ENCODE results near the gene NHLRC4. TPM values are rescaled to one million over a fixed set of nuclear protein-coding genes. Genes with fewer than 3 reads are reported as not detected.

The NHLRC4 gene
- total RNA-seq (under 1 TPM in 3 of 4 donors, not detected in 1; 0.19 to 0.39 (median 0.27) TPM), polyA plus RNA-seq (under 1 TPM; 0.06 to 0.38 (median 0.27) TPM)
- long read RNA-seq, donor 1: 0 reads
- long read RNA-seq, donor 2, partial matches to known transcripts: 0 of 1 reads
- long read RNA-seq, donor 2, other reads (novel, unspliced or antisense): 0 of 1 reads

DNA sequence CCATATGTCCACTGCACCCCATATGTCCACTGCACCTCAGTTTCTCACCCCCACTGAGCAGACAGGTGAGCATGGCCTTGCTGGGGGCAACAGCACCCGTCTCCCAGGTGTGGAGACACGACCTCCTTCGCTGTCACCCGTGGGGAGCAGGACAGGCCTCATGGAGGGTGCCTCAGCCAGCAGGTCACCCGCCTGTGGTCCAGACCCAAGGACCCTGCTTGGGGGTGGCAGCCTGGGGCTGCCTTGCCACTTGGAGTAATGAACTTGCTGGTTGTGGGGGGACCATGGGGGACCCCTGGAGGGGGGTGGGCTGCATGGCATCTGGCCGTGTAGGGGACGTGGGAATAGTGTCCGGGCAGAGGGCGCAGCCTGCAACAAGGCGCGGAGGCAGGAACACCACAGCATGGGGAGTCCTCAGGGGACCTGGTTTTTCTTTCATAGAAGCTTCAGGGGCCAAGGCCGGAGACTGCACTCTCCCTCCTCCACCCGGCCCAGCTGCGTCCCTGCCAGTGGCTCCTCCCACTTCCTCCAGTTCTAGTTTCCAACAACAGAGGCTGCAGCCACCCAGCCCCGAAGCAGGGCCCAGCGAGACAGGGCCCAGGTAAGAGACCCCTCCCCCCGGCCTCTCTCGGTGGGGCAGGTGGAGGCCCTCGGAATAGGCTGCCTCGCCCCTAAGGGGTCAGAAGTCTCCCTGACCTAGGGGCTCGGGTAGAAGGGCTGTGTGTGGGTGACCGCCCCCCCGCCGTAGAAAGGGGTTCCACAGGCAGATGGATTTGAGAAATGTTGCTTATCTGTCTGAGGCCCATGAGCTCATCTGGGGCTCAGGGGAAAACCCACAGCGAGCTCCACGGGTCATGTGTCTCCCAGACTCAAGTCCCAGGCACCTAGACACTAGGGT, at the start of gene NHLRC4:
Gene NHLRC4, plus strand, starts transcription at position 531 of the 898 bp plus-strand sequence. CDS start 1,043 bp downstream, outside the sequence.
- peak; percentile 75 to 85 for DNase-seq
- ATAC-seq: peak; percentile 18 to 39 (median 25)

DNA sequence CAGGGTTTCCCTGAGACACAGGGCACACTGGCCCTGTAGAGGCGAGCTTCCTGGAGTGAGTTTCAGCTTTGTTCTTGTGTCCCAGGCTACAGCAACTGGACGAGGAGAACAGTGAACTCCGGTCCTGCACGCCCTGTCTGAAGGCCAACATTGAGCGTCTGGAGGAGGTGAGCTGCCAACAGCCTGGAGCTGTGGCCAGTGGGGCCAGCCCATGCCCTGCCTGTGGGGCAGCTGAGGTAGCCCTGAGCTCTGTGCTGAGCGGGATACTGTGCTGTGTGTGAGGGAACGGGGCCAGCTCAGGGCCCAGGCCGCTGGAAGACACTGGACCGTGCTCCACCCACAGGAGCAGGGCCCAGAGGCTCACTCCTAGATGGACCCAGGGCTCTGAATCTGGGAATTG, 47.9 kb upstream of the NHLRC4 start:
- intact Hi-C loops (cut with DNase I): no loop called here
- 23 to 47% (median 31%) methylated on average over 9 of the region's 9 CpGs for WGBS, 3 donors
- Histone ChIP-seq H3K4me1 (no peaks in the 10 kb centered on the region), H3K27ac (no peak overlapping the region), H3K4me3 (no peak overlapping the region), H3K36me3 (ENCODE audit: insufficient read depth in 1 of 2, low read depth in 1 of 2) (peaks cover 0 to 66% of the 10 kb centered on the region in 2 donors), H3K9me3 (no peaks in the 10 kb centered on the region), H3K27me3 (ENCODE audit: insufficient read depth in 3 of 3, low read length in 2 of 3) (no peaks in the 10 kb centered on the region)
- DNase-seq (no peak), ATAC-seq (peak; percentile 15 to 58 (median 54))
- TF ChIP-seq CTCF (IDR thresholded peaks at IDR 0.05): no peak

More for the DNA sequence above, at the start of gene NHLRC4:
- Histone ChIP-seq H3K27me3 (ENCODE audit: insufficient read depth in 3 of 3, low read length in 2 of 3) (peaks cover 0 to 6% (median 4%) of the 10 kb centered on the region in 3 donors), H3K27ac (no peak within 1 kb of the TSS), H3K36me3 (ENCODE audit: insufficient read depth in 1 of 2, low read depth in 1 of 2) (no peaks in the 10 kb centered on the region), H3K4me1 (peaks cover 16% of the 10 kb centered on the region), H3K4me3 (peak within 1 kb of the TSS; percentile 45), H3K9me3 (no peaks in the 10 kb centered on the region)
- no peak for TF ChIP-seq CTCF (IDR thresholded peaks at IDR 0.05)
- intact Hi-C loops (cut with DNase I): no loop called here
- WGBS, 3 donors: 38 to 45% (median 44%) methylated on average over 24 to 26 of the region's 26 CpGs

DNA sequence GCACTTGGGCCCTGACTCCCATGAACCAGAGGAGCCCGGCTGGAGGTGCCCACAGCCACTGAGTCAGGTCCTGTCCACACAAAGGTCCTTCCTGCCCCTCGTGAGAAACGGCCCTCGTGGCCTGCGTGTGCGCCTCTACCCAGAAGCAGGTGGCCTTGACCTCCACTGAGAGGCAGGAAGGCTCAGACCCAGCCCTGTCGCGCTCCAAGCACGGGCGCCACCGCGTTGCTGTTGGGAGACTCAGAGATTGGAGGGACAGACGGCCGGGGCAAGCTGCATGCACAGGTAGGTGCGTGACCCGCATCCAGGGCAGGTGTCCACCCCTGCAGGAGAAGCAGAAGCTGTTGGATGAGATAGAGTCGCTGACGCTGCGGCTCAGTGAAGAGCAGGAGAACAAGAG, 47.4 kb upstream of the NHLRC4 start:
- DNase-seq (no peak), ATAC-seq (no peak)
- 91 to 93% (median 92%) methylated on average over 19 of the region's 19 CpGs for WGBS, 3 donors
- peaks cover 0 to 65% of the 10 kb centered on the region in 2 donors for H3K36me3 ChIP-seq (ENCODE audit: insufficient read depth in 1 of 2, low read depth in 1 of 2)
- no peaks in the 10 kb centered on the region for H3K27me3 ChIP-seq (ENCODE audit: insufficient read depth in 3 of 3, low read length in 2 of 3)
- H3K9me3 ChIP-seq: no peaks in the 10 kb centered on the region
- H3K4me1 ChIP-seq: no peaks in the 10 kb centered on the region
- TF ChIP-seq CTCF (IDR thresholded peaks at IDR 0.05): no peak
- H3K27ac ChIP-seq: no peak overlapping the region
- intact Hi-C loops (cut with DNase I): no loop called here
- H3K4me3 ChIP-seq: no peak overlapping the region

DNA sequence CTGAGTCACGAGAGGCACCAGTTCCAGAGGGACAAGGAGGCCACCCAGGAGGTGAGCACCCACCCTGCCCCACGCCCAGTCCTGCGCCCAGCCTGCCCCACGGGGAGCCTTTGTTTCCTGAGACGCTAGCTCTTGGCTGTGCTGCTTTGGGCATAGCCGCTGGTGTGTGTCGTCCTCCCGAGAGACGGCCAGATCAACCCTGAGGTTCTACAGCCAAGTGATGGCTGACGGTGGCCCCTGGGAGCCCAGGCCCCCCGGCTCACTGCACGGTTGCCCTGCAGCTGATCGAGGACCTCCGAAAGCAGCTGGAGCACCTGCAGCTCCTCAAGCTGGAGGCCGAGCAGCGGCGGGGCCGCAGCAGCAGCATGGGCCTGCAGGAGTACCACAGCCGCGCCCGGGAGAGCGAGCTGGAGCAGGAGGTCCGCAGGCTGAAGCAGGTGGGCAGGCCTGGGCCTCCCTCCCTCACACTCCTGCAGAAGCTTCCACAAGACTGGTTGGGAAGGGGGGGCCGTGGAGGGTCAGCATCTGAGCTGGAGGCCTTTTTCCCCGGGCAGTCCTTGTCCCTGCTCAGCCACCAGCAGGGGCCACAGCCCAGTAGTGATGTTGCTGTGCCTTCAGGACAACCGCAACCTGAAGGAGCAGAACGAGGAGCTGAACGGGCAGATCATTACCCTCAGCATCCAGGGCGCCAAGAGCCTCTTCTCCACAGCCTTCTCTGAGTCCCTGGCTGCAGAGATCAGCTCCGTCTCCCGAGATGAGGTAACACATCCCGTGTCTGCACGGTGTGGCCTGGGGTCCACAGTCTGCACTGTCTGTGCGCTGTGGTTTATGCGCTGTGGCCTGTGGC, 46.7 kb upstream of the NHLRC4 start:
- Histone ChIP-seq H3K4me1 (peaks cover 3% of the 10 kb centered on the region), H3K36me3 (ENCODE audit: insufficient read depth in 1 of 2, low read depth in 1 of 2) (peaks cover 0 to 59% of the 10 kb centered on the region in 2 donors), H3K4me3 (no peak overlapping the region), H3K27ac (no peak overlapping the region), H3K27me3 (ENCODE audit: insufficient read depth in 3 of 3, low read length in 2 of 3) (no peaks in the 10 kb centered on the region), H3K9me3 (no peaks in the 10 kb centered on the region)
- 90 to 91% (median 90%) methylated on average over 34 to 35 of the region's 35 CpGs for WGBS, 3 donors
- no peak for ATAC-seq
- no peak for DNase-seq
- intact Hi-C loops (cut with DNase I): no loop called here
- no peak for TF ChIP-seq CTCF (IDR thresholded peaks at IDR 0.05)

Data from psoas muscle (tissue), 8 donors.